Measurements from ENCODE around the gene TRIO.

DNA sequence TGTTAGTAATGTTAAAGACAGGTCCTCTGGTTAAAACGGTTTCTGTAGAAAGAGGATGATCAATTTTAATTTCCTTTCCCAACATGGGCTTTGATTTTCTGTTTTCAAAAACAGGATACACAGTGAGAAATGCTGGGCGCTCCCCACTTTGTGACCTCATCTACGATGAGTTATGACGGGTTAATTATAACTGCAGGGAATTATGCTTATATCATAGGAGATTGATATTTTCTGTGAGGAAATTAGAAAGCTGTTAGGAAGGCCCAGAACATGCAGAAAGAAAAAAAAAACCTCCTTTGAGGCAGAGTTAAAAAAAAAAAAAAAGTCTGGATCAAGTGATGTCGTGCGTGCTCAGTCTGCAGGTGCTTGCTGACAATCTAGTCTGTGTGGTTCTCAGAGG is 261.6 kb downstream of the TRIO start:
- TF ChIP-seq CTCF (IDR thresholded peaks at IDR 0.05; ENCODE audit: low read depth, low read length, poor library complexity, severe bottlenecking) = no peak
- no peak for TF ChIP-seq EZH2phosphoT487 (IDR thresholded peaks at IDR 0.05; ENCODE audit: borderline replicate concordance, low read length)
